ENCODE measurements around the gene UBR4.

The UBR4 gene

GRCh38 chr1:19049798-19050197 lies 160.3 kb downstream of the UBR4 start:
- Mint-ChIP-seq H3K4me3 (no peak overlapping the region), H3K9me3 (no peaks in the 10 kb centered on the region), H3K27me3 (ENCODE audit: low read depth, poor library complexity) (peaks cover 30% of the 10 kb centered on the region), H3K36me3 (ENCODE audit: low read depth) (no peaks in the 10 kb centered on the region), H3K4me1 (peaks cover 27% of the 10 kb centered on the region), H3K27ac (no peak overlapping the region)
- no peak for DNase-seq
- TF ChIP-seq, protein P1, sequence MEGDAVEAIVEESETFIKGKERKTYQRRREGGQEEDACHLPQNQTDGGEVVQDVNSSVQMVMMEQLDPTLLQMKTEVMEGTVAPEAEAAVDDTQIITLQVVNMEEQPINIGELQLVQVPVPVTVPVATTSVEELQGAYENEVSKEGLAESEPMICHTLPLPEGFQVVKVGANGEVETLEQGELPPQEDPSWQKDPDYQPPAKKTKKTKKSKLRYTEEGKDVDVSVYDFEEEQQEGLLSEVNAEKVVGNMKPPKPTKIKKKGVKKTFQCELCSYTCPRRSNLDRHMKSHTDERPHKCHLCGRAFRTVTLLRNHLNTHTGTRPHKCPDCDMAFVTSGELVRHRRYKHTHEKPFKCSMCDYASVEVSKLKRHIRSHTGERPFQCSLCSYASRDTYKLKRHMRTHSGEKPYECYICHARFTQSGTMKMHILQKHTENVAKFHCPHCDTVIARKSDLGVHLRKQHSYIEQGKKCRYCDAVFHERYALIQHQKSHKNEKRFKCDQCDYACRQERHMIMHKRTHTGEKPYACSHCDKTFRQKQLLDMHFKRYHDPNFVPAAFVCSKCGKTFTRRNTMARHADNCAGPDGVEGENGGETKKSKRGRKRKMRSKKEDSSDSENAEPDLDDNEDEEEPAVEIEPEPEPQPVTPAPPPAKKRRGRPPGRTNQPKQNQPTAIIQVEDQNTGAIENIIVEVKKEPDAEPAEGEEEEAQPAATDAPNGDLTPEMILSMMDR (IDR thresholded peaks at IDR 0.05): no peak

- H3K27ac Mint-ChIP-seq: no peak overlapping the region
- TF ChIP-seq, protein P1 (IDR thresholded peaks at IDR 0.05): no peak
Observed at GRCh38 chr1:19049128-19049768, 160.8 kb downstream of the UBR4 start.

GRCh38 chr1:19046972-19047731 lies 162.9 kb downstream of the UBR4 start:
- Mint-ChIP-seq H3K36me3 (ENCODE audit: low read depth) (no peaks in the 10 kb centered on the region), H3K9me3 (no peaks in the 10 kb centered on the region)
- DNase-seq: no peak

More at GRCh38 chr1:19049128-19049768, 160.8 kb downstream of the UBR4 start:
- H3K36me3 Mint-ChIP-seq (ENCODE audit: low read depth): no peaks in the 10 kb centered on the region
- DNase-seq: no peak
- H3K4me3 Mint-ChIP-seq: no peak overlapping the region
- peaks cover 35% of the 10 kb centered on the region for H3K27me3 Mint-ChIP-seq (ENCODE audit: low read depth, poor library complexity)
- peaks cover 31% of the 10 kb centered on the region for H3K4me1 Mint-ChIP-seq
- H3K9me3 Mint-ChIP-seq: no peaks in the 10 kb centered on the region

DNA sequence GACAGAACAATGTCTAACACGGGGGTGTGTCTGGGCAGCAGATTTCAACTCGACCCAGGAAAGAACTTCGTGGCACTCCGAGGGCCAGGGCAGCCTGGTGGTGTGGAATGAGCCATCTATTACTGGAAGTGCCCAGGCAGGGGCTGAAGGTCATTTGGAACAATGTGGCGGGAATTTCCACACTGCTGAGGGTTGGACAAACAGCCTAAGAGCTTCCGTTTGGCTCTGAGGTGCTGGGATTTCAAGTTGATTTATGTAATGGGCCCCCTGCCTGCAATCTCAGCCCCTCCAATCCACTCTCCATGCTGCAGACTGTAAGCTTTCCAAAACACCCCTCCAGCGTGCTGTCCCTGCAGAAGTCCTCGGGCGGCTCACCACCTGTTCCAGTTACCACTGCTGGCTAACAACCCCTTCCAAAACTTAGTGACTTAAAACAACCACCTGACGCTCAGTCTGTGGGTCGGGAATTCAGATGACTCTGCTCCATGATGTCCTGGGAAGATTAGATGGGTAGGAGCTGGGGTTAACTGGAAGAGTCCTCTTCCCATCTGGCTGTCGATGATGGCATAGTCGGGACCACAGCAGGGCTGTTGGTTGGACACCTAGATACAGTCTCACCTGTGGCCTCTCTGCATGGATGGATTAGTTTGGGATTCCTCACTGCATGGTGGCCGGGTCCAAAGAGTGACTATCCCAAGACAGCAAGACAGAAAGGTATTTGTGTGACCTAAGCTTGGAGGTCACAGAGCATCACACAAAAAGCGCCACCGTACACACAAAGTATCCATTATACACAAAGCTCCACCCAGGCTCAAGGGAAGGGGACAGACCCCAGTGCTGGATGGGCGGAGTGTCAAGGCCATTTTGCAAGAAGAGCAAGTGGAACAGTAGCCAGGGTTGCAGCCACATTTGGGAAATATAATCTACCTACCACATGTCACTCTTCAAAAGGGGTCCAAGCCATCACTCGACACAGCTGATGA lies 163.9 kb downstream of the UBR4 start:
- peak overlapping the region; percentile 25 for H3K4me3 Mint-ChIP-seq
- H3K4me1 Mint-ChIP-seq: peaks cover 29% of the 10 kb centered on the region
- H3K27ac Mint-ChIP-seq: no peak overlapping the region
- DNase-seq: no peak
- TF ChIP-seq, protein P1 (IDR thresholded peaks at IDR 0.05): no peak
- H3K36me3 Mint-ChIP-seq (ENCODE audit: low read depth): no peaks in the 10 kb centered on the region
- no peaks in the 10 kb centered on the region for H3K9me3 Mint-ChIP-seq
- peaks cover 37% of the 10 kb centered on the region for H3K27me3 Mint-ChIP-seq (ENCODE audit: low read depth, poor library complexity)

More at GRCh38 chr1:19046972-19047731, 162.9 kb downstream of the UBR4 start:
- TF ChIP-seq, protein P1 (IDR thresholded peaks at IDR 0.05): no peak
- Mint-ChIP-seq H3K4me3 (no peak overlapping the region), H3K27me3 (ENCODE audit: low read depth, poor library complexity) (peaks cover 29% of the 10 kb centered on the region), H3K27ac (no peak overlapping the region), H3K4me1 (peaks cover 29% of the 10 kb centered on the region)

DNA sequence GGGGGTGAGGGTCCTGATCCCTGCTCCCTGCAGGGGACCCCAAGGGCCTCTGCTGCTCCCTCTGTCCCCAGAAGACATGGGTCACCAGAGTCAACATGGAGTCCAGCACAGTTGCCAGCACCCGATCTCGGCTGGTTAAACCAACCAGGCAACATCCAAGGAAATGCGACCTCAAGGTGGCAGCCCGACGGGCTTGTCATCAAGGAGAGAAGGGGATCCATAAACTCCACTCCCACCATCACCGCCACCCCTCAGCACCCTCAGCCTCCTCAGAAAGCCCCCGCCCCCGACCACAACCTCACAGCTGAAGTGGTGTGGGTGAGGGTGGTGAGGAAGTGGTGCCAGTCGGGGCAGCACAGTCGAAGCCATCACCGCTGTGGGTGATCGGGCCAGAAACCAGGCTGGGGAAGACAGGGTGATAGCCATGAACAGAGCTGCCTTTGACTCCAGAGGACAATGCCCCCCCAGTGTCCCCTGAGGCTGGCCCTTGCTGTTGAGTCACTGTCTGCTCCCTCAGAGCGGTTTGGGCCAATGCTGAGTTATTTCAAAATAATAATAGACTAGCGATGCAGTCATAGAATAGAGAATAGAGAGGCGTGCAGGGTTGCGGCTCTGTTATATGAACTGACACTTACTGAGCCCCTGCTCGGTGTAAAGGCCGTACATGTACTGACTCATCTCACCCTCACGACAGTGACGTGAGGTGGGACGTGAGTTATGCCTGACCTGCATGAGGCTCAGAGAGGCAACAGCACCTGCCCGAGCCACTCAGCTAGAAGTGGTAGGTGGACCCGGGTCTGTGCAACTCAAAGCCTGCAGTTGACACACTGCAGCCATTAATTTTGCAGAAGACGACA lies 164.9 kb downstream of the UBR4 start:
- no peak for DNase-seq
- Mint-ChIP-seq H3K9me3 (no peaks in the 10 kb centered on the region), H3K4me1 (peaks cover 29% of the 10 kb centered on the region), H3K36me3 (ENCODE audit: low read depth) (no peaks in the 10 kb centered on the region), H3K27me3 (ENCODE audit: low read depth, poor library complexity) (peaks cover 32% of the 10 kb centered on the region), H3K27ac (no peak overlapping the region), H3K4me3 (peak overlapping the region; percentile 34)
- TF ChIP-seq, protein P1 (IDR thresholded peaks at IDR 0.05): no peak

Measured in nephron progenitor cell (in vitro differentiated cells).